Kidney epithelial cell (primary cell): ENCODE data around the gene CIAO2A. TPM values are rescaled to one million over a fixed set of nuclear protein-coding genes. Genes with fewer than 3 reads are reported as not detected.
"Not testable (repeated sequence)": the region's sequence is repeated elsewhere in the genome, so short reads cannot be mapped to it uniquely, and the experiment has no call there.

ENCODE experiments used
- DNase-seq: peaks from one replicate; pipeline ENCODE4 v3.0.0-alpha.2; 2010; ENCODE audit warnings: low read depth
- H3K27me3 ChIP-seq: 2 replicates; pipeline ENCODE4 v1.6.0; 2011; ENCODE audit warnings: low read length; ENCODE audit not compliant: control insufficient read depth, insufficient read depth
- H3K36me3 ChIP-seq: 2 replicates; pipeline ENCODE4 v1.5.1; 2011; ENCODE audit warnings: low read length; ENCODE audit not compliant: control insufficient read depth, insufficient read depth
- H3K4me3 ChIP-seq: 2 replicates; pipeline ENCODE4 v1.5.1; 2011; ENCODE audit warnings: low read depth, mild to moderate bottlenecking, control low read depth, low read length
- total RNA-seq: library from RNA; depleted of rRNA; stranded (reverse); fragments of >200 nt; gene quantifications from 2 replicates; pipeline ENCODE4 v1.2.3, GENCODE V29; 2015
- TF ChIP-seq, protein P1 (sequence below): IDR thresholded peaks from 2 replicates; pipeline ENCODE4 v1.5.1; 2011; ENCODE audit warnings: mild to moderate bottlenecking, moderate library complexity, low read length, control low read depth, inconsistent platforms; ENCODE audit not compliant: insufficient read depth, poor library complexity, severe bottlenecking

The CIAO2A gene
- total RNA-seq, 1 donor from 2014 or later, result 84.6 TPM

DNA sequence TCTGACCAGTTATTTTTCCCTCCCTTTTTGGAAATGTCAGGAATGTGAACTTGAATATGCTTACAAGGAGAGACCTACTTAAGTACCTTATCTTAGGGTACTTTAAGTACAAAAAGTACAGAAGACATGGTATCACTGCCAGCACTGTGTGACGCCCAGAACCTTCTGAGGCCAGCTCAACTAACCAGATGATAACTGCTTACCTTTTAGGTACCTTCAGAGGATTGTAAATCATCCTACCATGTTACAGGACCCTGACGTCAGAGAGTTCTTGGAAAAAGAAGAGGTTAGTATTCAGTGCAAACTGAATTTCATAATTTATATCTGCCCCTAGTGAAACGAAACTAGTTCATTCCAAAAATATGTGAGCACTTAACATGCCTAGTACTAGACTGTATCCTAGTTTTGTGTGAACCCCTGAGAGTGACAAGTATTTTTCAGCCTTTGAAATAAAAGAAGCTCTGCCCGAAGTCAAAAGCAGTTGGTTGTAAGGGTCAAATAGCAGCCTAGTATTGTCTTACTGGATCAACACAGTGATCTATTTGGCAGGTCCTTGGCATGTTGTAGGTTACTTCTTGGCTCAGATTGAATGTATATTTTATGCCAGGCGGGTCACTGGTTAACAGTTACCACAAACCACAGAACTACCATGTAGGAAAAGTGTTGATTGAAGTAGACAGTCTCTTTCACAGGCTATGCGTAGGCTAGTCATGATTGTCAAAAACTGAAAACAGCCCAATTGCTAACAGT is 34.1 kb upstream of the CIAO2A start:
- peaks cover 4% of the 10 kb centered on the region for H3K36me3 ChIP-seq
- no peaks in the 10 kb centered on the region for H3K27me3 ChIP-seq
- no peak overlapping the region for H3K4me3 ChIP-seq
- DNase-seq, result no peak
- TF ChIP-seq, protein P1, sequence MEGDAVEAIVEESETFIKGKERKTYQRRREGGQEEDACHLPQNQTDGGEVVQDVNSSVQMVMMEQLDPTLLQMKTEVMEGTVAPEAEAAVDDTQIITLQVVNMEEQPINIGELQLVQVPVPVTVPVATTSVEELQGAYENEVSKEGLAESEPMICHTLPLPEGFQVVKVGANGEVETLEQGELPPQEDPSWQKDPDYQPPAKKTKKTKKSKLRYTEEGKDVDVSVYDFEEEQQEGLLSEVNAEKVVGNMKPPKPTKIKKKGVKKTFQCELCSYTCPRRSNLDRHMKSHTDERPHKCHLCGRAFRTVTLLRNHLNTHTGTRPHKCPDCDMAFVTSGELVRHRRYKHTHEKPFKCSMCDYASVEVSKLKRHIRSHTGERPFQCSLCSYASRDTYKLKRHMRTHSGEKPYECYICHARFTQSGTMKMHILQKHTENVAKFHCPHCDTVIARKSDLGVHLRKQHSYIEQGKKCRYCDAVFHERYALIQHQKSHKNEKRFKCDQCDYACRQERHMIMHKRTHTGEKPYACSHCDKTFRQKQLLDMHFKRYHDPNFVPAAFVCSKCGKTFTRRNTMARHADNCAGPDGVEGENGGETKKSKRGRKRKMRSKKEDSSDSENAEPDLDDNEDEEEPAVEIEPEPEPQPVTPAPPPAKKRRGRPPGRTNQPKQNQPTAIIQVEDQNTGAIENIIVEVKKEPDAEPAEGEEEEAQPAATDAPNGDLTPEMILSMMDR, result no peak

DNA sequence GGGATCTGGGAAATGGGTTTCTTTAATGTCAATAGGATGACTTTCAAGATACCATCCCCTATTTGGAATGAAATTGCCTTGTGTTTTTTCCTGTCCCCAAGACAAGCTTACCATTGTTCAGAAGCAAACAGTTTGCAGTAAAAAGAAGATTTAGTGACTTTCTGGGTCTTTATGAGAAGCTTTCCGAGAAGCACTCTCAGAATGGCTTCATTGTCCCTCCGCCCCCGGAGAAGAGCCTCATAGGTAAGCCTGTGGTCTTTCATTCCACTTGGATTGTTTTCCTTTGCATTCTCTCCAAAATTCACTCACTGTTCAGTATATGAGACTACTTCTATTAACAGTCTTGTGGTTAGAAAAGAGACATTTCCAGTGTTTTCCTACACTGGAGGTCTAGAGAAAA is 32.3 kb upstream of the CIAO2A start:
- DNase-seq, result no peak
- peaks cover 4% of the 10 kb centered on the region for H3K36me3 ChIP-seq

DNA sequence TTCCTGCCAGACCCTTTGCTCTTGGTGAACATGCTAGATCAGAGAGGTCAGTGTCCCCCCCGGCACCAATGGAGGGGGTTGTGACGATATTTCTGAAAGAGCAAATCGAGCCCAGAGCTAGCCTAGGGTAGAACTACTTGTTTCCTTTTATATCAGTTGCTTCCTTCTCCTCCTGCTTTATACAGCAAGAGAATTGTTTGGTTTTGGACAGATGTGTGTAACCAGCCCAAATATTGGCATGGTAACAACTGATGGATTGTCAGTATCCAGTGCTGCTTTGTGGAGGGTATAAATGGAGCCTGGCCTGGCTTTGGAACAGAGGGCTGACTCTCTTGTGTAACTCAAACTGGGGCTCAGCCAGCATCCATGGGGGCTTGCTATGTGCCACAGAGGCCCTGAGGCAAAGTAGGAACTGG is 29.3 kb upstream of the CIAO2A start:
- Histone ChIP-seq H3K4me3 (no peak overlapping the region), H3K36me3 (peaks cover 4% of the 10 kb centered on the region), H3K27me3 (no peaks in the 10 kb centered on the region)
- TF ChIP-seq, protein P1, result no peak
- DNase-seq, result no peak

More for the DNA sequence above, 32.3 kb upstream of the CIAO2A start:
- Histone ChIP-seq H3K27me3 (no peaks in the 10 kb centered on the region), H3K4me3 (no peak overlapping the region)
- TF ChIP-seq, protein P1, result no peak

DNA sequence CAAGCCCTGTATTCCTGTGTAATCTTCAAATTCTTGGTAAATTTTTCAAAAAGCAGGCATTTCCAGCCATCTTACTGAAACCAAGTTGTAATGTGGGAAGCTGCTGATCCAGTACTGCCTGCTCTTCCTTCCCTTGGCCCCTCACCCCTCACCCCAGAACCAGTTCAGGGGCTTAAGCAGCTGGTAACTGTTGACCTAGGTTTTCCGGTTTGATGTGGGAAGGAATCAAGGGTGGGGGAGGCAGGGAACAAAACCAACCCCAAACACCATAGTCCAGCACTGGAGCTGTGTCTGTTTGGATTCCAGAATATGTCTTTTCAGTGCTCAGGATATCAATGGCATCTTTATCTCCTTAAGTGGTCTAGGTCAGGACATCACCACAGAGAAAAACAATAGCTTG is 28.8 kb upstream of the CIAO2A start:
- H3K4me3 ChIP-seq, result no peak overlapping the region
- TF ChIP-seq, protein P1, result no peak
- H3K36me3 ChIP-seq, result peaks cover 4% of the 10 kb centered on the region
- H3K27me3 ChIP-seq, result no peaks in the 10 kb centered on the region
- no peak for DNase-seq

DNA sequence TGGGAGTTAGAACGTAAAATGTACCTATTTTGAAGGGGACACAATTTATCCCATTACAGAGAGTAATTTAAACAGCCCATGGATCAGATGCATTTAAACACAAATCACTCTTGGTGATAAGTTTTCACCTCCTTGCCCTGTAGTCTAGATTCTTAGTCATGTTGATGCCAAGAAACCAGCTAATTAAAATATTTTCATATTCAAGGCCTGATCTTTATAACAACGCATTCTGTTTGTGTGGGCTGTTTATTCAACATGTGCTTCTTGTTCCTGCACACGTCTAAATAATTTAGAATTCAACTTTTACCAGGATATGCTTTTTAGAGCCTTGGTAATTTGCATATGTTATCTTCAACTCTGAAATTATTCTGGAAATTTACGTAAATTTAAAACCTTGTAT is 28.0 kb upstream of the CIAO2A start:
- DNase-seq, result no peak
- H3K36me3 ChIP-seq, result peaks cover 3% of the 10 kb centered on the region
- TF ChIP-seq, protein P1, result no peak
- no peaks in the 10 kb centered on the region for H3K27me3 ChIP-seq
- no peak overlapping the region for H3K4me3 ChIP-seq

DNA sequence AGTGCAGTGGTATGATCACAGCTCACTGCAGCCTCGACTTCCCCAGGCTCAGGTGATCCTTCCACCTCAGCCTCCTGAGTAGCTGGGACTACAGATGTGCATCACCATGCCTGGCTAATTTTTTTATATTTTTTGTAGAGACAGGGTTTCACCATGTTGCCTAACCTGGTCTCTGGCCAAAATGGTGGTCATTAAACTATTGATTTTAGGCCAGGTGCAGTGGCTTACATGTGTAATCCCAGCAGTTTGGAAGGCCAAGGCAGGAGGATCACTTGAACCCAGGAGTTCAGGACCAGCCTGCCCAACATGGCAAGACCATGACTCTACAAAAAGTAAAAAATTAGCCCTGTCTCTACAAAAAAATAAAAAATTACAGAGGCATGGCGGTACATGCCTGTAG is 26.7 kb upstream of the CIAO2A start:
- not testable (repeated sequence) for H3K27me3 ChIP-seq, H3K4me3 ChIP-seq, H3K36me3 ChIP-seq, DNase-seq
